LNCaP clone FGC (cell line): ENCODE measurements around the gene PALLD.
A peak's percentile ranks its signal among the peaks of the same experiment; 100 is the strongest.

Source experiments
- DNase-seq: peaks from one replicate; pipeline ENCODE4 v3.0.0-alpha.2; 2011; ENCODE audit warnings: low read depth
- H3K4me3 ChIP-seq: 2 replicates; pipeline ENCODE4 v1.5.1; 2011; ENCODE audit warnings: mild to moderate bottlenecking, low read depth, low read length, control low read depth
- TF ChIP-seq, protein P1 (sequence below): IDR thresholded peaks from 2 replicates; pipeline ENCODE4 v1.5.1; 2012; ENCODE audit warnings: mild to moderate bottlenecking; ENCODE audit not compliant: control insufficient read depth, insufficient read depth; ENCODE audit errors: extremely low read depth

Gene PALLD

DNA sequence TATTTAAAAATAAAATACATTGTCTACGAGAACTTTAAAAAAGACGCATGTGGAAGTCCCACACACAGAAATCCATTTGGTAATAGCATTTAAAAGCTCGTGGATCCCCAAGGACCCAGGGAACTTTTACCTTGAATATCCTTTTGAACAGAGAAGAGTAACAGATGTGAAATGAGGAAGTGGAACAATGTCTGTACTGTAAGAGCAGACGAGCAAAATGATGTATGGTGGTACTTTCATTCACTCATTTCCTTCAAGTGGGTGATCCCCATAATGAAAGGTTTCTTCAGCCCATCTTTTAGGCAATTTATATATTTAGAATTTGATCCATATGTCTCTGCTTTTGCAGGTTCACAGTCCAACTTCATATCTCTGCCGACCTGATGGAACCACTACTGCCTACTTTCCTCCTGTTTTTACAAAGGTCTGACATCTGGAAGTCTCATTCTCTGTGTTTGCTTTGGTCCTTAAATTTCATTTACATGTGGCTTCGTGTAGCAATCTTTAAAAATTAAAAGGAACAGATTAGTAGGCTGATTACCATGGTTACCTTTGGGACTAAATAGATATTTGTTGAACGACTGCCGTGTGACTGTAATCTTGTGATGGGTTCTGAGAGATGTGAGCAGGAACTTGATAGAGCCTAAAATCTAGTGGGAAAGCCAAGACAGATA, 188.4 kb downstream of the PALLD start:
- TF ChIP-seq, protein P1, sequence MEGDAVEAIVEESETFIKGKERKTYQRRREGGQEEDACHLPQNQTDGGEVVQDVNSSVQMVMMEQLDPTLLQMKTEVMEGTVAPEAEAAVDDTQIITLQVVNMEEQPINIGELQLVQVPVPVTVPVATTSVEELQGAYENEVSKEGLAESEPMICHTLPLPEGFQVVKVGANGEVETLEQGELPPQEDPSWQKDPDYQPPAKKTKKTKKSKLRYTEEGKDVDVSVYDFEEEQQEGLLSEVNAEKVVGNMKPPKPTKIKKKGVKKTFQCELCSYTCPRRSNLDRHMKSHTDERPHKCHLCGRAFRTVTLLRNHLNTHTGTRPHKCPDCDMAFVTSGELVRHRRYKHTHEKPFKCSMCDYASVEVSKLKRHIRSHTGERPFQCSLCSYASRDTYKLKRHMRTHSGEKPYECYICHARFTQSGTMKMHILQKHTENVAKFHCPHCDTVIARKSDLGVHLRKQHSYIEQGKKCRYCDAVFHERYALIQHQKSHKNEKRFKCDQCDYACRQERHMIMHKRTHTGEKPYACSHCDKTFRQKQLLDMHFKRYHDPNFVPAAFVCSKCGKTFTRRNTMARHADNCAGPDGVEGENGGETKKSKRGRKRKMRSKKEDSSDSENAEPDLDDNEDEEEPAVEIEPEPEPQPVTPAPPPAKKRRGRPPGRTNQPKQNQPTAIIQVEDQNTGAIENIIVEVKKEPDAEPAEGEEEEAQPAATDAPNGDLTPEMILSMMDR = no peak
- H3K4me3 ChIP-seq = no peak overlapping the region
- no peak for DNase-seq

DNA sequence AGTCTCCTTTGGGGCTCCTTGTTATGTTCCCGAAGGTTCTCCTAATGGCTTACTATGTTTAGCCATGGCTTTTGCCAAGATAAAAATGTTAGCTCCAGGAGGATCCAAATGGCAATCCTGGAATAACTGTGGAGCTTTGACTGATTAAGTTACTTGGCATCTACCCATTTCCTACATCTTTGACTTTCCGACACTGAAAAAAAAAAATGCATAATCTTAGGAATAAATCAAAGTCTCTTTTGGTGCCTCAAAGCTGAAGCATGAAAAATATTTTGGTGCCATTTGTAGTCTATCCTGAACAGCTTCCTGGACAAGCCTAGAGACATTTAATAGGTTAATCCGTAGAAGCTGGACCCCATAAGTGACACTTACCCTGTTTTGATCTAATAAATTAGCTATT, 191.7 kb downstream of the PALLD start:
- TF ChIP-seq, protein P1 = no peak
- DNase-seq = no peak
- H3K4me3 ChIP-seq = no peak overlapping the region

DNA sequence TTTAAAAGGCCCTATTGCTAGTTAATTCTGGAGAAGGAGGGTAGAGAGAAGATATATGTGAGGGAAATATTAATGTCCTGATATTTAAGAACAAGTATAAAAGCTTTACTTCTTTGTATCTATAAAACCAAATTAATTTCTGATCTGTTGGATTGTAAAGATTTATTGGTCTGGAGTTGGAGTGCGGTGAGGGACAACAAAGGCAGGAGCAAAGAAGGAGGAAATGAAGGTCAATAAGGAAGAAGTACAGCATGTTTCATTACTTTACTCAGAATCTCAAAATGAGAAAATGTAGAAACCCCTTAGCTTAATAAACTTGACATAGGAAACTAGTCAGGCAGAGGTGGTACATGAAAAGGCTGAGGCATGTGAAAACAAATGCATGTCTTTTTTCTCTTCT, 192.9 kb downstream of the PALLD start:
- TF ChIP-seq, protein P1 = no peak
- no peak overlapping the region for H3K4me3 ChIP-seq
- DNase-seq = peak; percentile 72

DNA sequence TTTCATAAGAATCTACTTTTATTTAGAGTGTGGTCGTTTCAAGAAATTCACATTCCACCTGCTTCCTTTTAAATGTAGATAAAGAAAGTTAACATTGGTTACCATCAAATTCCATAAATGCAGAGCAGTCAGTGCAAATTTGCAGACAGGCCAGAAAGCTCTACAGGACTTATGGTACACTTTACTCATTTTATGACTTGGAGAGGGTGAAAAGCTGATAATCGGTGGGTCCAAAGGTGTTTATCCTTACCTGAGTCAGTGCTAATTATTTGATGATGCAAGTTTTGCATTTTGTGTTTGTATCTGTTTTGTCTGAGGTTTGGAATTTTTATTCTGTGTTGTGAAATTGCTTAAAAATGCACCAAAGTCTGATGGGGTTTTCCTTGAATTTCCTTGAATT, 193.3 kb downstream of the PALLD start:
- no peak overlapping the region for H3K4me3 ChIP-seq
- TF ChIP-seq, protein P1 = no peak
- DNase-seq = no peak

DNA sequence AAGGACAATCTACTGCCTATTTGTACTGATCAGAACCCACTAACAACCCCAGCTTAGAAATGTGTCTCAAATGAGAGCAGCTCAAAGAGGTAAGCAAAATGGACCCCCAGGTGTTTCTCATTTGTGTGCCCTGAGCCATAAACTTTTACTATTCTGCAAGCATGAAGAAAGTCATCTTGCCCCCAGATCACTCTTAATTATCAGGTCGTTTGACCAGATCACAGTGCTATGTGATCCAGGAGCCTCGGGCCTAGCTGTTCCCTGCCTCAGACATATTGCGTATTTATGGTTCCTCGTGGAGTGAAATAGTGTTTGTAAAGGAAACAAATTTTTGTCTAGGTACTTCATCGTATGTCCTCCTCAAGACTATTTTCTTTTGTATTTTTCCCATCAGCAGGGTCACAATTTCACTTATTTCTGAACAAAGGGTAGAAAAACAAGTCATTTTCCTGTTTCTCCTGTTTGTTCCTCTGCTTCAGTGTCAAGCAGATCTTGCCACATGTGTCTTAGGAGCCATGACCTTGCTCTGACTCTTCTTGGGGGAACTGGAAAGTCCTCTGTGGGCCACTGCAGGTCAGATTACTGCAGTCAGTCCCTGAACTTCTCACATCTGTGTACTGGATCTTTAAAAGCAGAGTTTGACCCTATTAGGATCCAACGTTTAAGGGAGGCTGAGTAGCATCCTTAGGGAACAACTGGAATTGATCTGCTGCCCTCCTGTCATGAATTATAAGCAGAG, 194.9 kb downstream of the PALLD start:
- no peak for DNase-seq
- TF ChIP-seq, protein P1 = no peak
- no peak overlapping the region for H3K4me3 ChIP-seq

DNA sequence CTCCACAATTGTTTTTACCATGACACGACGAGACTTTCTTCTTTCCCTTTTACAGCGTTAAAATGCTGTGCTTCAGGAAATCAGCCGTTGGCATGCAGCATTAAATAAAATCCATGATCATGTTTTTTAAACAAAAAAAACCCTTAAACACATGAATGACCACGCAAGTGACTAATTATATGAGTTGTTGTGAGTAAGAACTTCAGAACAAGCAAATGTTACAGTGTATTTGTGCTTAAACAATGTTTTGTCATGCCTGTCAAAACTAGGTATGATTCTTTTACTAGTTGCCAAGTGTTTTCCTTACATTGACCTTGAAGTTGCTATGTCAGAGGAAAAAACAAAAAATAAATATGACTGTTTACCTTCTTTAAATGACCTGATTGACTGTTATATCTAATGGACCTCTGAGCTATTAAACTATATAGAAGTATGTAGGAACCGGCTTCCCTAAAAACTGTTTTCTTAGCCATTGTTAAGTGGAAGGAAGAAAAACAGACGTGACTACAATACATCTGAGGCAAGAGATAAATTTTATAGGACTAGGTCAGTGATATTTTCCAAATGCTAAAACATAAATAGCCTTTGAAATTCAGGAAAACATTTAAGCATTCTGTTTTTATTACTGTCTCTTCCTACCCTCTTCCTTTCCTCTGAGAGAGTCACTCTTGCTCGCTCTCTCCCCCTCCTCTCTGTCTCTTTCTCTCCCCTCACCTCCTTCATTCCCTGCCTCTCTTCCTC, 197.1 kb downstream of the PALLD start:
- DNase-seq = no peak
- TF ChIP-seq, protein P1 = no peak
- H3K4me3 ChIP-seq = no peak overlapping the region
